IMR-90 (cell line): ENCODE data around the gene INPP5D. TPM values are rescaled to one million over a fixed set of nuclear protein-coding genes. Genes with fewer than 3 reads are reported as not detected.

Source experiments
- ATAC-seq: fragments of 200-7000 bp; cut with Tn5 transposase; 2 replicates; pipeline ENCODE4 v1.9.1; 2020; ENCODE audit warnings: low read depth, mild to moderate bottlenecking, moderate library complexity
- BruUV-seq: library from RNA; stranded (reverse); fragments of 400-500 nt; replicated peaks from 2 replicates; lab custom pipeline; 2021; lab: Mats Ljungman, UMichigan
- CTCF ChIA-PET: fragments of 300-600 bp; formaldehyde crosslinking; extraction: SDS; loops from one replicate; lab custom pipeline; 2021; ENCODE audit warnings: antibody characterized with exemption; lab: Yijun Ruan, JAX
- POLR2A ChIA-PET: fragments of 300-600 bp; sonication (Branson Sonifier 250); formaldehyde crosslinking; loops from one replicate; lab custom pipeline; 2022; ENCODE audit warnings: antibody characterized with exemption; ENCODE audit not compliant: unreplicated experiment; lab: Charles Lee
- DNase-seq: peaks from one replicate; pipeline ENCODE4 v3.0.0; 2013
- H2AFZ ChIP-seq: replicated peaks from 2 replicates; pipeline ENCODE3; 2013; ENCODE audit warnings: low read length, mild to moderate bottlenecking; ENCODE audit not compliant: poor library complexity
- H2AK5ac ChIP-seq: 2 replicates; pipeline ENCODE4 v1.6.1; 2013; ENCODE audit warnings: low read depth, low read length, inconsistent platforms
- H2AK9ac ChIP-seq: replicated peaks from 2 replicates; pipeline ENCODE3; 2013; ENCODE audit warnings: mild to moderate bottlenecking, low read depth, low read length, moderate library complexity; ENCODE audit not compliant: poor library complexity
- H2BK120ac ChIP-seq: 2 replicates; pipeline ENCODE4 v1.6.1; 2013; ENCODE audit warnings: low read depth, low read length, inconsistent platforms
- H2BK15ac ChIP-seq: 3 replicates; pipeline ENCODE4 v1.6.1; 2013; ENCODE audit warnings: low read depth, low read length, inconsistent platforms
- H2BK20ac ChIP-seq: 2 replicates; pipeline ENCODE4 v1.6.1; 2013; ENCODE audit warnings: low read depth, mild to moderate bottlenecking, inconsistent platforms, low read length, moderate library complexity
- H2BK5ac ChIP-seq: 2 replicates; pipeline ENCODE4 v1.6.1; 2013; ENCODE audit warnings: mild to moderate bottlenecking, low read depth, low read length, inconsistent platforms; ENCODE audit not compliant: poor library complexity, severe bottlenecking
- H3K14ac ChIP-seq: replicated peaks from 2 replicates; pipeline ENCODE4 v1.6.1; 2013; ENCODE audit warnings: low read depth, low read length, inconsistent platforms
- H3K18ac ChIP-seq: 2 replicates; pipeline ENCODE4 v1.6.1; 2013; ENCODE audit warnings: low read depth, low read length, control low read depth
- H3K23ac ChIP-seq: 2 replicates; pipeline ENCODE4 v1.6.1; 2013; ENCODE audit warnings: low read depth, low read length, inconsistent platforms
- H3K27ac ChIP-seq: 2 replicates; pipeline ENCODE4 v1.5.1; 2013; ENCODE audit warnings: mild to moderate bottlenecking, control low read depth, low read length; ENCODE audit not compliant: insufficient read depth
- H3K27me3 ChIP-seq: 2 replicates; pipeline ENCODE4 v1.6.1; 2013; ENCODE audit warnings: low read length; ENCODE audit not compliant: control insufficient read depth, insufficient read depth
- H3K36me3 ChIP-seq: 2 replicates; pipeline ENCODE4 v1.6.1; 2013; ENCODE audit warnings: low read length, mixed read lengths; ENCODE audit not compliant: control insufficient read depth, insufficient read depth
- H3K4ac ChIP-seq: 2 replicates; pipeline ENCODE4 v1.6.1; 2013; ENCODE audit warnings: low read depth, low read length, inconsistent platforms
- H3K4me1 ChIP-seq: 2 replicates; pipeline ENCODE4 v1.6.1; 2013; ENCODE audit warnings: low read length, mixed read lengths; ENCODE audit not compliant: control insufficient read depth, insufficient read depth
- H3K4me2 ChIP-seq: 2 replicates; pipeline ENCODE4 v1.6.1; 2013; ENCODE audit warnings: low read depth, mild to moderate bottlenecking, control low read depth, low read length, moderate library complexity
- H3K4me3 ChIP-seq: 2 replicates; pipeline ENCODE4 v1.5.1; 2013; ENCODE audit warnings: low read depth, mild to moderate bottlenecking, control low read depth, low read length, moderate library complexity; ENCODE audit not compliant: insufficient read depth
- H3K56ac ChIP-seq: 2 replicates; pipeline ENCODE4 v1.6.1; 2013; ENCODE audit warnings: low read length, inconsistent platforms; ENCODE audit not compliant: insufficient read depth; ENCODE audit errors: extremely low read depth
- H3K79me1 ChIP-seq, 2 experiments: 2 replicates each; pipeline ENCODE4 v1.6.1; 2013; ENCODE audit warnings: low read length in 2 of 2, inconsistent platforms in 1 of 2, low read depth in 1 of 2
- H3K9ac ChIP-seq: 2 replicates; pipeline ENCODE4 v1.6.1; 2013; ENCODE audit warnings: low read depth, low read length, control low read depth
- H3K9me1 ChIP-seq: 2 replicates; pipeline ENCODE4 v1.6.1; 2013; ENCODE audit warnings: low read length, inconsistent platforms; ENCODE audit not compliant: insufficient read depth
- H3K9me3 ChIP-seq: 2 replicates; pipeline ENCODE4 v1.6.1; 2013; ENCODE audit warnings: low read length; ENCODE audit not compliant: control insufficient read depth, insufficient read depth
- H4K20me1 ChIP-seq: 2 replicates; pipeline ENCODE4 v1.6.1; 2013; ENCODE audit warnings: low read length, inconsistent platforms; ENCODE audit not compliant: insufficient read depth
- H4K5ac ChIP-seq: 2 replicates; pipeline ENCODE4 v1.6.1; 2013; ENCODE audit warnings: mild to moderate bottlenecking, low read depth, low read length, control low read depth
- H4K8ac ChIP-seq, 2 experiments: 2 replicates each; pipeline ENCODE4 v1.6.1; 2013; ENCODE audit warnings: low read depth in 2 of 2, low read length in 2 of 2, control low read depth in 1 of 2, inconsistent platforms in 1 of 2
- H4K91ac ChIP-seq: 2 replicates; pipeline ENCODE4 v1.6.1; 2013; ENCODE audit warnings: low read depth, low read length, inconsistent platforms; ENCODE audit not compliant: insufficient read depth
- CEBPB ChIP-seq: IDR thresholded peaks from 2 replicates; pipeline ENCODE4 v1.6.1; 2012; ENCODE audit warnings: low read depth, low read length, improper control_type of control experiment
- CHD1 ChIP-seq: IDR thresholded peaks from 2 replicates; pipeline ENCODE4 v1.6.1; 2012; ENCODE audit warnings: low read depth, low read length, improper control_type of control experiment
- ELK1 ChIP-seq: fragments of 150-350 bp; IDR thresholded peaks from 2 replicates; pipeline ENCODE4 v1.6.1; 2016; ENCODE audit warnings: low read depth, mild to moderate bottlenecking, low read length, moderate library complexity, borderline replicate concordance
- MAZ ChIP-seq: IDR thresholded peaks from 2 replicates; pipeline ENCODE4 v1.6.1; 2012; ENCODE audit warnings: low read depth, mild to moderate bottlenecking, low read length, improper control_type of control experiment, moderate library complexity, borderline replicate concordance
- MXI1 ChIP-seq: IDR thresholded peaks from 2 replicates; pipeline ENCODE4 v1.6.1; 2012; ENCODE audit warnings: low read depth, mild to moderate bottlenecking, low read length, moderate library complexity, borderline replicate concordance
- NFE2L2 ChIP-seq: fragments of 150-350 bp; IDR thresholded peaks from 2 replicates; pipeline ENCODE4 v1.6.1; 2016; ENCODE audit warnings: low read depth, mild to moderate bottlenecking, low read length
- POLR2A ChIP-seq: IDR thresholded peaks from 2 replicates; pipeline ENCODE4 v1.6.1; 2012; ENCODE audit warnings: mild to moderate bottlenecking, low read depth, low read length
- RAD21 ChIP-seq: IDR thresholded peaks from 2 replicates; pipeline ENCODE4 v1.6.1; 2012; ENCODE audit warnings: low read length, improper control_type of control experiment
- RFX5 ChIP-seq: IDR thresholded peaks from 2 replicates; pipeline ENCODE4 v1.8.0; 2012; ENCODE audit warnings: low read depth, mild to moderate bottlenecking, low read length, moderate library complexity
- WGBS, 2 experiments: methylation state at CpG; one replicate each; pipeline versions ENCODE4 v1.1.5 to v1.1.7; 2013; ENCODE audit warnings: missing lambda C conversion rate in 2 of 2; ENCODE audit not compliant: insufficient read length in 1 of 2; ENCODE audit errors: extremely low coverage in 2 of 2; 5-methylcytosine and 5-hydroxymethylcytosine counted together
- dilution Hi-C: fragments of 300-500 bp; cut with HindIII; formaldehyde crosslinking; loops from one replicate; pipeline ENCODE4 v1.14.3; 2018; ENCODE audit warnings: low sequenced_read_pairs; ENCODE audit not compliant: unreplicated experiment
- in situ Hi-C: fragments of 300-500 bp; cut with MboI; formaldehyde crosslinking; loops from 3 replicates; pipeline ENCODE4 v1.14.3; 2019; ENCODE audit warnings: low sequenced_read_pairs, inconsistent platforms, mixed read lengths
- intact Hi-C: fragments of 100-400 bp; cut with micrococcal nuclease; formaldehyde crosslinking; loops from 2 replicates; pipeline ENCODE4 v1.10.0; 2022
- polyA plus RNA-seq, 3 experiments: library from polyadenylated mRNA; depleted of rRNA; stranded (reverse); fragments of >200 nt; gene quantifications; 2 replicates each; pipeline ENCODE4 v1.2.3, GENCODE V29; 2012; ENCODE audit warnings: low replicate concordance in 1 of 3
- total RNA-seq: library from RNA; depleted of rRNA; stranded (reverse); fragments of >200 nt; gene quantifications from 2 replicates; pipeline ENCODE4 v1.2.3, GENCODE V29; 2012

The INPP5D gene
- total and polyA plus RNA-seq, 2 of the 4 experiments (the other 2 are of a cell fraction) = 0.18 to 0.29 TPM

GRCh38 chr2:233178994-233179847, 119.1 kb downstream of the INPP5D start:
- no peaks in the 10 kb centered on the region for H3K36me3 ChIP-seq
- no peak overlapping the region for H2BK120ac ChIP-seq
- no peaks in the 10 kb centered on the region for H3K9me1 ChIP-seq
- no peak for DNase-seq
- TF ChIP-seq MAZ (no peak), POLR2A (no peak), CEBPB (no peak), RFX5 (no peak), ELK1 (no peak), RAD21 (no peak), MXI1 (no peak), CHD1 (no peak), NFE2L2 (no peak)
- H2BK15ac ChIP-seq = no peak overlapping the region
- H4K91ac ChIP-seq = no peak overlapping the region
- no peak overlapping the region for H3K14ac ChIP-seq
- no peak overlapping the region; the same call in 1 of the 2 replicates for H3K56ac ChIP-seq
- no TSS peak for BruUV-seq
- H3K4me3 ChIP-seq = no peak overlapping the region
- no peak overlapping the region for H3K27ac ChIP-seq
- in situ Hi-C loops = no loop called here
- H3K23ac ChIP-seq = no peak overlapping the region
- no peak overlapping the region for H2AK5ac ChIP-seq
- dilution Hi-C loops = no loop called here
- no peak overlapping the region for H4K5ac ChIP-seq
- WGBS, 2 experiments = 11% methylated on average over 1 of the region's 14 CpGs; no CpG with 5 or more reads in 1 of the 2 experiments
- H4K20me1 ChIP-seq = no peaks in the 10 kb centered on the region
- no peak overlapping the region for H2BK5ac ChIP-seq
- intact Hi-C loops = no loop called here
- H3K4me2 ChIP-seq = no peak overlapping the region
- H4K8ac ChIP-seq = no peak overlapping the region
- H3K9me3 ChIP-seq = peaks cover 2% of the 10 kb centered on the region; the same call in 1 of the 2 replicates
- no peaks in the 10 kb centered on the region for H3K79me1 ChIP-seq
- H2AFZ ChIP-seq = no peak overlapping the region
- H2BK20ac ChIP-seq = no peak overlapping the region
- no peaks in the 10 kb centered on the region for H3K4me1 ChIP-seq
- ChIA-PET CTCF (interaction anchor here (0.6 kb wide), 1 partner anchor 962 kb away, joined by 3 read pairs; no protein-coding TSS in a partner anchor), POLR2A (no interaction called here)
- no peak for ATAC-seq
- no peak overlapping the region for H3K4ac ChIP-seq
- H3K9ac ChIP-seq = no peak overlapping the region
- peak overlapping the region; percentile 72 for H2AK9ac ChIP-seq
- peaks cover 13% of the 10 kb centered on the region for H3K27me3 ChIP-seq
- H3K18ac ChIP-seq = no peak overlapping the region
